RWPE2 (cell line): Measurements from ENCODE around the gene CTNNAL1.

ENCODE experiments used
- ATAC-seq: fragments of 200-7000 bp; cut with Tn5 transposase; 3 replicates; pipeline ENCODE4 v1.9.1; 2021; ENCODE audit warnings: low read depth
- DNase-seq: peaks from one replicate; pipeline ENCODE4 v3.0.0-alpha.2; 2020; ENCODE audit warnings: low spot score
- H3K27ac ChIP-seq: fragments of 450-650 bp; 2 replicates; pipeline ENCODE4 v1.5.1; 2017; ENCODE audit warnings: mild to moderate bottlenecking; ENCODE audit not compliant: poor library complexity, severe bottlenecking
- H3K27me3 ChIP-seq: fragments of 250-450 bp; sonication (Bioruptor Pico); 2 replicates; pipeline ENCODE4 v1.5.1; 2021; ENCODE audit warnings: mild to moderate bottlenecking, moderate library complexity; ENCODE audit not compliant: insufficient read depth, poor library complexity, severe bottlenecking
- H3K36me3 ChIP-seq: fragments of 250-450 bp; sonication (Bioruptor Pico); 2 replicates; pipeline ENCODE4 v1.5.1; 2020; ENCODE audit warnings: low read depth, mild to moderate bottlenecking, moderate library complexity
- H3K4me1 ChIP-seq: fragments of 250-450 bp; sonication (Bioruptor Pico); 2 replicates; pipeline ENCODE4 v1.5.1; 2021; ENCODE audit warnings: mild to moderate bottlenecking, moderate library complexity; ENCODE audit not compliant: insufficient read depth, poor library complexity, severe bottlenecking
- H3K4me3 ChIP-seq: fragments of 250-450 bp; sonication (Bioruptor Pico); 2 replicates; pipeline ENCODE4 v1.5.1; 2021; ENCODE audit warnings: mild to moderate bottlenecking, moderate library complexity; ENCODE audit not compliant: severe bottlenecking
- H3K9me3 ChIP-seq: fragments of 250-450 bp; sonication (Bioruptor Pico); 2 replicates; pipeline ENCODE4 v1.5.1; 2021; ENCODE audit warnings: mild to moderate bottlenecking, moderate library complexity; ENCODE audit not compliant: severe bottlenecking
- CTCF ChIP-seq: fragments of 450-650 bp; IDR thresholded peaks from one replicate; pipeline ENCODE4 v1.5.1; 2017; ENCODE audit warnings: mild to moderate bottlenecking, moderate library complexity; ENCODE audit not compliant: poor library complexity, severe bottlenecking

The CTNNAL1 gene

GRCh38 chr9:109002141-109002540 lies 11.2 kb downstream of the CTNNAL1 start:
- H3K9me3 ChIP-seq = peaks cover 5% of the 10 kb centered on the region
- no peak for TF ChIP-seq CTCF
- ATAC-seq (no peak), DNase-seq (no peak)
- no peak overlapping the region for H3K4me3 ChIP-seq
- peaks cover 53% of the 10 kb centered on the region for H3K36me3 ChIP-seq
- H3K27ac ChIP-seq = peak overlapping the region; percentile 70
- H3K27me3 ChIP-seq = no peaks in the 10 kb centered on the region
- peaks cover 9% of the 10 kb centered on the region for H3K4me1 ChIP-seq

GRCh38 chr9:109001275-109001676 lies 12.0 kb downstream of the CTNNAL1 start:
- Histone ChIP-seq H3K9me3 (peaks cover 5% of the 10 kb centered on the region), H3K36me3 (peaks cover 56% of the 10 kb centered on the region), H3K27ac (peak overlapping the region; percentile 70), H3K4me1 (peaks cover 9% of the 10 kb centered on the region), H3K27me3 (no peaks in the 10 kb centered on the region), H3K4me3 (no peak overlapping the region)
- DNase-seq = no peak
- TF ChIP-seq CTCF = no peak
- peak; percentile 99 for ATAC-seq

GRCh38 chr9:108997112-108997511 lies 16.2 kb downstream of the CTNNAL1 start:
- Histone ChIP-seq H3K4me1 (peaks cover 14% of the 10 kb centered on the region), H3K27me3 (no peaks in the 10 kb centered on the region), H3K9me3 (no peaks in the 10 kb centered on the region), H3K36me3 (peaks cover 48% of the 10 kb centered on the region), H3K4me3 (no peak overlapping the region), H3K27ac (no peak overlapping the region)
- DNase-seq (no peak), ATAC-seq (no peak)
- TF ChIP-seq CTCF = no peak

- Histone ChIP-seq H3K27ac (no peak overlapping the region), H3K4me1 (peaks cover 11% of the 10 kb centered on the region)
Observed at GRCh38 chr9:108996643-108997042, 16.7 kb downstream of the CTNNAL1 start.

More at GRCh38 chr9:108996643-108997042, 16.7 kb downstream of the CTNNAL1 start:
- Histone ChIP-seq H3K36me3 (peaks cover 52% of the 10 kb centered on the region), H3K9me3 (no peaks in the 10 kb centered on the region), H3K27me3 (no peaks in the 10 kb centered on the region), H3K4me3 (no peak overlapping the region)
- DNase-seq = no peak
- ATAC-seq = no peak
- no peak for TF ChIP-seq CTCF
